Effector memory CD8-positive, alpha-beta T cell (primary cell): Measurements from ENCODE around the gene PAFAH1B1.

Source experiments
- ATAC-seq: fragments of 150-1000 bp; cut with Tn5 transposase; replicated peaks from 2 replicates; pipeline ENCODE4 v1.10.0; 2021; ENCODE audit warnings: mild to moderate bottlenecking, moderate library complexity
- DNase-seq, 3 experiments: peaks; one replicate each; pipeline ENCODE4 v3.0.0; 2021
- H3K27ac Mint-ChIP-seq, 2 donors: one replicate each; pipeline ENCODE4 v1.8.0; 2022; ENCODE audit warnings: mild to moderate bottlenecking in 2 of 2, mixed read lengths in 2 of 2, moderate library complexity in 2 of 2
- H3K27me3 Mint-ChIP-seq, 2 donors: one replicate each; pipeline ENCODE4 v1.8.0; 2022; ENCODE audit warnings: mixed read lengths in 2 of 2
- H3K36me3 Mint-ChIP-seq: one replicate; pipeline ENCODE4 v1.8.0; 2022; ENCODE audit warnings: mild to moderate bottlenecking, moderate library complexity, mixed read lengths; ENCODE audit not compliant: insufficient read depth
- H3K4me1 Mint-ChIP-seq, 2 donors: one replicate each; pipeline ENCODE4 v1.8.0; 2022; ENCODE audit warnings: low read depth in 2 of 2, mixed read lengths in 2 of 2
- H3K4me3 Mint-ChIP-seq, 2 donors: one replicate each; pipeline ENCODE4 v1.8.0; 2022; ENCODE audit warnings: mild to moderate bottlenecking in 2 of 2, mixed read lengths in 2 of 2, moderate library complexity in 2 of 2
- H3K9me3 Mint-ChIP-seq, 2 donors: one replicate each; pipeline ENCODE4 v1.8.0; 2022; ENCODE audit warnings: mixed read lengths in 2 of 2

PAFAH1B1 gene

DNA sequence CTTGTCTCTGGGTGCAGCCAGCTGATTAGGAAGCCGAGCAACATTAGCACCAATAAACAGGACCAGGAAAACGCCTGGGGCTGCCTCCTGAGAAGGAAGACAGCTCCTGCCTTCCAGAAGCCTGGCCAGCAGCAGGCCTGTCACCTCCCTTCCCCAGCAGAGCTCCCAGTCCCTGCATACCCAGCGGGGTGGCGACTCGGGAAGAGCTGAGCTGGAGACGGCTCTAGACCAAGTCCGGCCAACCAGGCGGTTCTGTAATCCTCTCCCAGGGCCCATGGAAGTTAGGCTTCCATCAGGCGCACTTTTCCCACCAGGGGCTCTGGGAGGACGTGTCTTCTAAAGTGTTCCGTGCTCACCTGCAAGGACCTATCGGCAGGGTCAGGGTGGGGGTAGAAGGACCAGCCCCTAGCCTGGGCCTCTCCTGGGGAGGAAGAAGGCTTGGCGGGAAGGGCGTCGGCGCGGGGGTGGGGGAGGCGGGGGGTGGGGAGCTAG is 130.1 kb downstream of the PAFAH1B1 start:
- ATAC-seq (no peak), DNase-seq (no peak)
- Mint-ChIP-seq H3K4me3 (peak overlapping the region; percentile 46 to 55), H3K4me1 (peaks cover 0 to 5% of the 10 kb centered on the region in 2 donors), H3K36me3 (no peaks in the 10 kb centered on the region), H3K9me3 (no peaks in the 10 kb centered on the region), H3K27me3 (peaks cover 15 to 51% of the 10 kb centered on the region in 2 donors), H3K27ac (no peak overlapping the region)

DNA sequence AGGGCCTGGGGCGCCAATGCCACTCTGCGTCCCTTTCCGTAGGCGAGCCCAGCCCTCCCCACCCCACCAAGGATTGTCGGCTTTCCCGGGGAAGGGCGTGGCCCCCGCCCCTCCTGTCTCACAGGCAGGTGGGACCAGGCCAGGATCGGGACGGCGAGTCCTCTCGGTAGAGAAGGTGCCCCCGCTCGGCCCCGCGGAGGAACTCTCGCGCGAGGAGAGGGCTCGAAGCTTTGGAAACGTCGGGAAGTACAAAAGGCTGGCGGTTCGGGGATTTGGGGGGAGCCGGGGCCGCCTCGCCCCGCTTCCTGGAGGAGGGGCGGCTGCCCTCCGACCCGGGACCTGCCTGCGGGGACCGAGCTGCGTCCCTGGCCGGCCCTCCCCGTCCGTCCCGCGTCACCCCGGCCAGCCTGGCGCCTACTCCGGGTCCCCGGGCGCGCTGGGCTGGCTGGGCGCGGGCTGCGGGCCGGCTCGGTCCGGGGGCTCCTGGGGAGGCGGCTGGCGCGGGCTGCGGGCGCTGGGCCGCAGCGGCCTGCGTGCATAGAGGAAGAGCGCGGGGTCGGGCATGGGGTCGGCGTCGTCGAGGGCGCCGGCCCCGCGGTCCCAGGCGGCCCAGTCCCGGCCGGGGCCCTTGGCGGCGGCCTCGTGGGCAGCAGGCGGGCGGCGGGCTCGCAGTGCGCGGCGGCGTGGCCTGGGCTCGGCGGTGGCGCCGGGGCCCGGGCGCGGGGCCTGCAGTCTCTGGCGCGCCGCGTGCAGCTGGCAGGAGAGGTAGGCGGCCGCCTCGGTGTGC is 130.7 kb downstream of the PAFAH1B1 start:
- ATAC-seq (peak; percentile 44), DNase-seq (no peak)
- no peaks in the 10 kb centered on the region for H3K36me3 Mint-ChIP-seq
- peaks cover 0 to 5% of the 10 kb centered on the region in 2 donors for H3K4me1 Mint-ChIP-seq
- H3K9me3 Mint-ChIP-seq, result no peaks in the 10 kb centered on the region
- H3K4me3 Mint-ChIP-seq, result peak overlapping the region; percentile 46 to 55
- H3K27ac Mint-ChIP-seq, result no peak overlapping the region
- H3K27me3 Mint-ChIP-seq, result peaks cover 15 to 51% of the 10 kb centered on the region in 2 donors

DNA sequence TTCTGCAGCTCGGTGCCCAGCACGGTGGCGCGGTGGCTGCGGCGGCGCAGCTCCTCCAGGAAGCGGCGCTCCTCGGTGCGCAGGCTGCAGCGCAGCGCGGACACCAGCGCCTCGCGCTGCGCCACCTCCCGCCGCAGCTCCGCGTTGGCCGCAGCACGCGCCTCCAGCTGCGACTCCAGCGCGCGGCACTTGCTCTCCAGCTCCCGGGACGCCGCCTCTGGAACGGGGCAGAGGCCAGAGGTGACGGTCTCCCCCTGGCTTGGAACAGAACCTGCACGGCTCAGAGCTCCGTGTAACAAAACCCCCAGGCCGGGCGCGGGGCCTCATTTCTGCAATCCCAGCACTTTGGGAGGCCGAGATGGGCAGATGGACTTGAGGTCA is 131.3 kb downstream of the PAFAH1B1 start:
- Mint-ChIP-seq H3K36me3 (no peaks in the 10 kb centered on the region), H3K4me3 (peak overlapping the region in 1 of 2 donors; percentile 31), H3K27ac (no peak overlapping the region), H3K9me3 (no peaks in the 10 kb centered on the region), H3K27me3 (peaks cover 15 to 55% of the 10 kb centered on the region in 2 donors), H3K4me1 (peaks cover 0 to 5% of the 10 kb centered on the region in 2 donors)
- DNase-seq, result no peak
- peak; percentile 88 for ATAC-seq

DNA sequence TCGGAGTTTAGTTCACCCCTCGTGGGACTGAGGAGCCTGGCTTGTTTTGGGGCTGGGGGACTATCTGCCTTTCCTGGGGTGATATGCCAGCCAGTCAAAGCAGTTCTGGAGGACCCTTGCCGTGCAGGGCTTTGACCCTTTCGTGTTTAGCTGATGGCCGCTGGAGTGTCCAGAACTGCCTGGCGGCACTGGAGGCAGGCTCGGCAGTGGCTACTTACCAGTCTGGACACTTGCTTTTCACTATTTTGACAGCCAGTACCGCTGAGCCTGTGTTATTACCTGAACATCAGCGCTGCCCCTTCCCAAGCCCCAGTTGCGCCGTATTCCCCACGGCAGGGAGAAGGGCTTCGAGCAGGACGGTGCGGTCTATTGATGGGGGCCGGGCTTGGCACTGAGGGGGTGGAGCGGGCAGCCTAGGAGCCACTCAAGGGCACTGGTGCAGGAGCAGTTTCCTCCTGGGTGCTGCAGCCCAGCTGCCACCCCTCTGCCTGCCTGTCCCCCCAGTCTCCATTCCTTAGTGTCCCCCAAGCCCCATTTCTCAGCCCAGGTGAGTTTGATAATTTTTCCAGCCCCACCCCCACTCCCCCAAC is 137.4 kb downstream of the PAFAH1B1 start:
- H3K27me3 Mint-ChIP-seq, result peaks cover 16 to 58% of the 10 kb centered on the region in 2 donors

DNA sequence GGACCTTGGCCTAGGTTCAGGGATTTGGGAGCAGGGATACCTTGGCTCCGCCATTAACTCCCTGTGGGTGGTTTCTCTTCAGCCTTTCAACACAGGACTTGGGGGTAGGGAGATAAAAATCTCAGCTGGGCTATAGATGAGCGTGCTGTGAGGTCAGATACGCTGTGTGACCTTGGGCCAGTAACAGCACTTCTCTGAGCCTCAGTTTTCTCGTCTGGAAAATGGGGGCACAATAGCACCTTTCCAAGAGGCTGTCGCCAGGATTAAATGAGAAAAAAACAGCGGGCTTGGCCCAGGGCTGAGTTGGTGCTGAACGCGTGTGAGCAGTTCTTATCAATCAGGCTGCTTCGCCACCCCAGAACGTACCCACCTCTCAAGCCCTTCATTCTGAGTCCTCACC is 138.4 kb downstream of the PAFAH1B1 start:
- Mint-ChIP-seq H3K36me3 (peaks cover 10% of the 10 kb centered on the region), H3K4me3 (no peak overlapping the region), H3K4me1 (no peaks in the 10 kb centered on the region), H3K27me3 (peaks cover 16 to 53% of the 10 kb centered on the region in 2 donors), H3K9me3 (no peaks in the 10 kb centered on the region), H3K27ac (no peak overlapping the region)
- DNase-seq, result no peak
- ATAC-seq, result no peak

More for the DNA sequence above, 137.4 kb downstream of the PAFAH1B1 start:
- Mint-ChIP-seq H3K27ac (no peak overlapping the region), H3K36me3 (peaks cover 10% of the 10 kb centered on the region), H3K4me3 (no peak overlapping the region), H3K9me3 (no peaks in the 10 kb centered on the region), H3K4me1 (no peaks in the 10 kb centered on the region)
- DNase-seq (no peak), ATAC-seq (no peak)

DNA sequence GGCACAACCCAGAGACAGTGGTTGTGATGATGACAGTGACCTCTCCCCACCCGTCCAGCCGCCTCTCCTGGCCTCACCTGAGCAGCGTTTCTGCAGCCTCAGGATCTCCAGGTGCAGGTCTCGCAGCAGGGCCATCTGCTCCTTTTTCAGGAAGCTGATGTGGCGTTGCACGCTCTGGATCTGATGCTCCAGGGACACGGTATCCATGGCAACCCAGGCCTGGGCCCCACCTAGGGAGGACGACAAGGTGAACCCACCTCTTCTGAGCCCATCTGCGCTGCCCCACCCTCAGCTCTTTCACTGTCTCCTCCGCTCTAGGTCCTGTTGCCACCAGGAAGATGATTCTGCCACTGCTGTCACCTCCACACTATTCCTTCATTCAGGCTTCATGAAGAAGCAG is 141.5 kb downstream of the PAFAH1B1 start:
- no peak overlapping the region for H3K27ac Mint-ChIP-seq
- no peaks in the 10 kb centered on the region for H3K9me3 Mint-ChIP-seq
- no peak for ATAC-seq
- no peaks in the 10 kb centered on the region for H3K4me1 Mint-ChIP-seq
- DNase-seq, result no peak
- no peak overlapping the region for H3K4me3 Mint-ChIP-seq
- peaks cover 10 to 38% of the 10 kb centered on the region in 2 donors for H3K27me3 Mint-ChIP-seq
- H3K36me3 Mint-ChIP-seq, result peaks cover 13% of the 10 kb centered on the region
